ENCODE data around the gene MALT1. TPM values are rescaled to one million over a fixed set of nuclear protein-coding genes. Genes with fewer than 3 reads are reported as not detected.

Gene MALT1
- total RNA-seq, 6 experiments from 2014 or later = 9.2 to 16.0 (median 10.2) TPM

DNA sequence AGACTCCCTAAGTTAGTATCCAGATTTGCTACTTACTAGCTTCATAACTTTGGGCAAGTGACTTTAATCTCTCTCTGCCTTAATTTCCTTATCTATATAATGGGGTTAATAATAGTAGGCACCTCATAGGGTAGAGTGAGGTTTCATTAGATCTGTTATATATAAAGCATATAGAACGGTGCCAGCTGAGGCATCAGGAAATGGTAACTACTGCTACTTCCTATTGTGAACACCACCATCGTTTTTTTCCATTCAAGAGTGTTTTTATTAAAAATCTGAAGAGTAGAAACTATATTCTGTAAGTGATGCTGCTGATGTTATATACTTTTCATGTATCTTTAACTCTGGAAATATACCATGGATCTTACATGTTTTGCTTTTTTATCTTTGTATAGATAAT lies 44.3 kb downstream of the MALT1 start:
- Histone ChIP-seq H3K36me3 (peaks cover 0 to 6% (median 2%) of the 10 kb centered on the region in 4 donors), H3K9me3 (no peaks in the 10 kb centered on the region), H3K4me1 (no peaks in the 10 kb centered on the region), H3K27me3 (no peaks in the 10 kb centered on the region), H3K27ac (no peak overlapping the region), H3K4me3 (no peak overlapping the region)
- DNase-seq (no peak), ATAC-seq (no peak)
- intact Hi-C loops (cut with DNase I) = no loop called here
- 51% methylated on average over 2 of the region's 2 CpGs for WGBS (ENCODE audit: insufficient coverage, low coverage, low lambda C conversion rate, missing lambda C conversion rate)
- no peak for TF ChIP-seq POLR2A (IDR thresholded peaks at IDR 0.05)
- TF ChIP-seq, protein P1, sequence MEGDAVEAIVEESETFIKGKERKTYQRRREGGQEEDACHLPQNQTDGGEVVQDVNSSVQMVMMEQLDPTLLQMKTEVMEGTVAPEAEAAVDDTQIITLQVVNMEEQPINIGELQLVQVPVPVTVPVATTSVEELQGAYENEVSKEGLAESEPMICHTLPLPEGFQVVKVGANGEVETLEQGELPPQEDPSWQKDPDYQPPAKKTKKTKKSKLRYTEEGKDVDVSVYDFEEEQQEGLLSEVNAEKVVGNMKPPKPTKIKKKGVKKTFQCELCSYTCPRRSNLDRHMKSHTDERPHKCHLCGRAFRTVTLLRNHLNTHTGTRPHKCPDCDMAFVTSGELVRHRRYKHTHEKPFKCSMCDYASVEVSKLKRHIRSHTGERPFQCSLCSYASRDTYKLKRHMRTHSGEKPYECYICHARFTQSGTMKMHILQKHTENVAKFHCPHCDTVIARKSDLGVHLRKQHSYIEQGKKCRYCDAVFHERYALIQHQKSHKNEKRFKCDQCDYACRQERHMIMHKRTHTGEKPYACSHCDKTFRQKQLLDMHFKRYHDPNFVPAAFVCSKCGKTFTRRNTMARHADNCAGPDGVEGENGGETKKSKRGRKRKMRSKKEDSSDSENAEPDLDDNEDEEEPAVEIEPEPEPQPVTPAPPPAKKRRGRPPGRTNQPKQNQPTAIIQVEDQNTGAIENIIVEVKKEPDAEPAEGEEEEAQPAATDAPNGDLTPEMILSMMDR (IDR thresholded peaks at IDR 0.05) = no peak

DNA sequence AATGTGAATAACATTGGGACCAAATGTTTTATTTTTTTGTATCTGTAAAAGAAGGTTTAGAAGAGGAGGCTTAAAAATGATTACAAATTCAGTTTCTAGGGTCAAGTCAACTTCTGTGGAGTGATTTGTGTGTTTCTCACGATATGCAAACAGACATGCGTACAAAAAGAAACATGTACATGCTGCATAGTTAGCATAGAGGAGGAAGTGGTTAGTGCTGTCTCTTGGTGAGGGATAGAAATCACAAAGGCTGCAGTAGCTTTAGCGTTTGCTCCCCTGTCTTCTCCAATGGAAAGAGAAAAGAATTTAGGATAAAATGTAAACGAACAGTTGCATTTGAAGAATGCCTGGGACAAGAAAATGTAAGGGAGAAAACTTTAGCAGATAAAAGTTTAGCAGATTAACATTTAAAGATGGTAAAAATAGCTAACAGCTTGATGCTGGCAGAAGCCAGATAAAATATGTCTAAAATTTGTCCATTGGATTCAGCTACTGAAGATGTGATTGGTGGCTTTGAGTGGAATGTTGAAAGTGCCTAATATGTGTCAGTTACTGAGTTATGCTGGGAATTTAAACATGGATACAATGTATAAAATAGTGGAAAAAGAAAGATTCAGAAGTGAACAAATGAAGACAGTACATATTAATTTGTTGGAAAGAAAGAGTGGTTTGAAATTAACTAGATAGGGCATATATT lies 44.9 kb downstream of the MALT1 start:
- WGBS (ENCODE audit: insufficient coverage, low coverage, low lambda C conversion rate, missing lambda C conversion rate) = 58% methylated on average over 4 of the region's 4 CpGs
- intact Hi-C loops (cut with DNase I) = no loop called here

DNA sequence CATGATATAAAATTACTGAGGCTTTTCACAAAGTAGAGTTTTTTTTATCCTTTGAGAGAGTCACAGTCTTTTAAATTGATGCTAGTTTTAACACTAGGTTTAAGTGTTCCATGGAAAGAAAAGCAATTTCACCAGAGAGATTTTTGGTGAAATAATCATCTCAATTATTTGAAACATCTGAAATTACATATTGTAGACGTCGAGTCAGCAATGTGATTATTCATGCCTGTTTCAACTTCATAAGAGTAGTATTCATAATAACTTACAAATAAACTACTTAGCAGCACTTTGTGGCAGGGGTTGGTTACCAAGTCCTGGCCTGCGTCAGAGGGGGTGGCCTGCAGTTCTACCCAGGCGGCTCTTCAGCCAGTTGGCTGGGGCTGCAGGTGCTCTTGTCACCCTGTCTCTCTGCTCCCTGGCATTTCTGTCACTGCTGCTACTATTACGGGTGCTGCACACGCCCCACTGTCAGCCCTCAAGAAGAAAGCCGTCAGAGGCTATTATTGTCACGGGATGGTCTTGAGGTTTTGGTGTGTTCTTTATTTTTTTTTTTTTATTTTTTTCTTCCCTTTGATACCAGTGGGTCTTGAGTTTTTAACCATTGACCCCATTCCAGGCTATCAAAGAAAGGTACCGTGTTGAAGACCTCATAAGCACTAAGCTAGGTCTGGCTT lies 50.4 kb downstream of the MALT1 start:
- Histone ChIP-seq H3K36me3 (peaks cover 0 to 6% (median 0%) of the 10 kb centered on the region in 4 donors), H3K27me3 (no peaks in the 10 kb centered on the region), H3K9me3 (no peaks in the 10 kb centered on the region), H3K27ac (no peak overlapping the region), H3K4me3 (no peak overlapping the region), H3K4me1 (no peaks in the 10 kb centered on the region)
- WGBS (ENCODE audit: insufficient coverage, low coverage, low lambda C conversion rate, missing lambda C conversion rate) = 89% methylated on average over 9 of the region's 9 CpGs
- intact Hi-C loops (cut with DNase I) = no loop called here
- ATAC-seq (no peak), DNase-seq (no peak)
- TF ChIP-seq, protein P1 (IDR thresholded peaks at IDR 0.05) = no peak
- TF ChIP-seq POLR2A (IDR thresholded peaks at IDR 0.05) = no peak

More for the DNA sequence above, 44.9 kb downstream of the MALT1 start:
- H3K4me1 ChIP-seq = no peaks in the 10 kb centered on the region
- ATAC-seq (peak in 1 of 4 donors; percentile 30), DNase-seq (no peak)
- peaks cover 0 to 6% (median 2%) of the 10 kb centered on the region in 4 donors for H3K36me3 ChIP-seq
- TF ChIP-seq POLR2A (IDR thresholded peaks at IDR 0.05) = no peak
- TF ChIP-seq, protein P1 (IDR thresholded peaks at IDR 0.05) = no peak
- H3K4me3 ChIP-seq = no peak overlapping the region
- H3K27ac ChIP-seq = no peak overlapping the region
- H3K9me3 ChIP-seq = no peaks in the 10 kb centered on the region
- H3K27me3 ChIP-seq = no peaks in the 10 kb centered on the region

DNA sequence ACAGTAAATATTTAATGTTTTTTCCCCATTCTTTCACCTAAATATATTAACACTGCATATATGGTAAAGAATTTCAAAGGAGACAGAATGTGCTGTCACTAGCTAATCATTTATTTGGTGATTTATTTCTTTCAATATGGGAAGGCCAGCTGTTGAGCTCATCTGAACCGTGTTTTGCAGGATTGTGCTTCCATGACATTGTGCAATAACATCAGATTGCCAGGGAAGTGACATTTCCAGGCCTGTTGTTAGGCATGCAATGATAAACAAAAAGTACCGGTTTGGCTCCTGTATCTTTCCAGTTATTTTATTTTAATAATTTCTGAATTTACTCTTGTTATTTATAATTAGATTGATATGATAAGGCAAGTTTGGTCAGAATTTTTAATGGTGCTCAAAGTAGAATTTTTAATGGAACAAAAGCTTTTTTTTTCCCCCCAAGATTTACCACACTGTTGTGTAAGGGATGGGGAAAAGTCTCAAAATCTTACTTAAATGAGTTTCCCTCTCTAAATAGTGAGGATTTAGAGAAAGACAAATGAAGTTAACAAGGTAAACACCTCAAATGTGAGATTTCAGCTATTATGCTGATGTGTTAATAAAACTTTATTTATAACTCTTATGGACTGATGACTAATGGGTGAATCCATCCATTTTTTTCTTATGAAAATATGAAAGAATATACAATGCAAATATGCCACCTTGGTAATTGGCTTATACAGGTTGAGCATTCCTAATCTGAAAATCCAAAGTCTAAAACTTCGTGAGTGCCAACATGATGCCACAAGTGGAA lies 52.7 kb downstream of the MALT1 start:
- intact Hi-C loops (cut with DNase I) = no loop called here
- no peaks in the 10 kb centered on the region for H3K27me3 ChIP-seq
- ATAC-seq (peak; percentile 85 to 94 (median 92)), DNase-seq (peak in 1 of 3 donors; percentile 53)
- H3K27ac ChIP-seq = peak overlapping the region in 1 of 3 donors; percentile 44
- H3K9me3 ChIP-seq = no peaks in the 10 kb centered on the region
- H3K4me1 ChIP-seq = no peaks in the 10 kb centered on the region
- no peak overlapping the region for H3K4me3 ChIP-seq
- WGBS (ENCODE audit: insufficient coverage, low coverage, low lambda C conversion rate, missing lambda C conversion rate) = 48% methylated on average over 3 of the region's 3 CpGs
- no peak for TF ChIP-seq POLR2A (IDR thresholded peaks at IDR 0.05)
- TF ChIP-seq, protein P1 (IDR thresholded peaks at IDR 0.05) = no peak
- peaks cover 0 to 1% (median 0%) of the 10 kb centered on the region in 4 donors for H3K36me3 ChIP-seq
